ENCODE results near the gene OR5H1. TPM values are rescaled to one million over a fixed set of nuclear protein-coding genes. Genes with fewer than 3 reads are reported as not detected.

Gene OR5H1
- total RNA-seq, 1 donor = not detected

GRCh38 chr3:98166396-98166795 is 35.9 kb downstream of the OR5H1 start, which contains the start of gene OR5H15:
TSS of gene OR5H15 (plus strand) at chr3:98166696. CDS start at chr3:98168700, 2,004 bp downstream.
- Histone ChIP-seq H3K36me3 (ENCODE audit: insufficient read depth, low read length) (no peaks in the 10 kb centered on the region), H3K9me3 (ENCODE audit: low read depth, low read length) (no peaks in the 10 kb centered on the region), H2AFZ (ENCODE audit: low read length) (no peak within 1 kb of the TSS), H3K27ac (ENCODE audit: low read depth, low read length) (no peak within 1 kb of the TSS), H3K27me3 (ENCODE audit: insufficient read depth, low read length) (no peaks in the 10 kb centered on the region), H4K20me1 (ENCODE audit: insufficient read depth, low read length) (no peaks in the 10 kb centered on the region), H3K4me1 (ENCODE audit: insufficient read depth, low read length) (no peaks in the 10 kb centered on the region), H3K79me2 (ENCODE audit: insufficient read depth, low read length) (no peaks in the 10 kb centered on the region), H3K4me3 (ENCODE audit: insufficient read depth, low read length) (no peak within 1 kb of the TSS), H3K4me2 (ENCODE audit: insufficient read depth, low read length) (no peak within 1 kb of the TSS)
- DNase-seq (ENCODE audit: insufficient read length, low spot score, missing footprints) = no peak
- no peak for TF ChIP-seq CTCF (IDR thresholded peaks at IDR 0.05; ENCODE audit: extremely low read depth, low read depth, low read length)

- H3K9me3 ChIP-seq (ENCODE audit: low read depth, low read length) = no peaks in the 10 kb centered on the region
- no peak for DNase-seq (ENCODE audit: insufficient read length, low spot score, missing footprints)
- H3K27ac ChIP-seq (ENCODE audit: low read depth, low read length) = no peak overlapping the region
- no peak overlapping the region for H3K4me2 ChIP-seq (ENCODE audit: insufficient read depth, low read length)
- no peaks in the 10 kb centered on the region for H3K4me1 ChIP-seq (ENCODE audit: insufficient read depth, low read length)
- H2AFZ ChIP-seq (ENCODE audit: low read length) = no peak overlapping the region
- H3K36me3 ChIP-seq (ENCODE audit: insufficient read depth, low read length) = no peaks in the 10 kb centered on the region
- no peaks in the 10 kb centered on the region for H3K27me3 ChIP-seq (ENCODE audit: insufficient read depth, low read length)
- no peak overlapping the region for H3K4me3 ChIP-seq (ENCODE audit: insufficient read depth, low read length)
- no peaks in the 10 kb centered on the region for H4K20me1 ChIP-seq (ENCODE audit: insufficient read depth, low read length)
- no peak for TF ChIP-seq CTCF (IDR thresholded peaks at IDR 0.05; ENCODE audit: extremely low read depth, low read depth, low read length)
- H3K79me2 ChIP-seq (ENCODE audit: insufficient read depth, low read length) = no peaks in the 10 kb centered on the region
Measured at GRCh38 chr3:98171071-98171470, 40.5 kb downstream of the OR5H1 start.

- Histone ChIP-seq H3K27me3 (ENCODE audit: insufficient read depth, low read length) (no peaks in the 10 kb centered on the region), H3K4me2 (ENCODE audit: insufficient read depth, low read length) (no peak overlapping the region), H3K4me1 (ENCODE audit: insufficient read depth, low read length) (no peaks in the 10 kb centered on the region), H4K20me1 (ENCODE audit: insufficient read depth, low read length) (no peaks in the 10 kb centered on the region), H3K9me3 (ENCODE audit: low read depth, low read length) (no peaks in the 10 kb centered on the region), H3K4me3 (ENCODE audit: insufficient read depth, low read length) (no peak overlapping the region), H3K27ac (ENCODE audit: low read depth, low read length) (no peak overlapping the region), H2AFZ (ENCODE audit: low read length) (no peak overlapping the region), H3K79me2 (ENCODE audit: insufficient read depth, low read length) (no peaks in the 10 kb centered on the region), H3K36me3 (ENCODE audit: insufficient read depth, low read length) (no peaks in the 10 kb centered on the region)
- DNase-seq (ENCODE audit: insufficient read length, low spot score, missing footprints) = no peak
- TF ChIP-seq CTCF (IDR thresholded peaks at IDR 0.05; ENCODE audit: extremely low read depth, low read depth, low read length) = no peak
Measured at GRCh38 chr3:98172621-98173020, 42.1 kb downstream of the OR5H1 start.

DNA sequence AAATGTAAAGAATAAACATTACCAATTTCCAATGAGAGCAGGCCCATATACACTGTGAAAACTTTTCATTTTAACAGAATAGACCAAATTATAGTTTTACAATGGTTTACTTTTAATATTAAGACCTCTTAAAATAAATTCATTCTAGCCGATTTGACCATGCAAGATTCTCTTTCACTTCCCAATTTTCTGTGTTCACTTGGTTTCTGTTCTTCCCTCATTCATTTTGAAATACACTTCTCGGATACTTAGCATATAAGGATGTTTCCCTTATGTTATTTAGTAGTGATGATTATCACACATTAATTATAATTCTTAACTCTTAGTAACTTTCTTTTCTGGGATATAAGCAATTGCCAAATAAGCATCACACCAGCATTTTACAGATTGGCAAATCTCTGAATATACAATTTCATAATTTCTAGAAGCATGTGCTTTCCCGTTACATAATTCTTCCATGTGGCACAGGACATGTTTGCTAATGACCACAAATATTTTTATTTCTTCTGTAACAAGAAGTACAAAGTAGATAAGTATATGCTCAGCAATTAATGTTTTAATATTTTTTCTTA is 49.9 kb downstream of the OR5H1 start:
- no peak overlapping the region for H3K4me3 ChIP-seq (ENCODE audit: insufficient read depth, low read length)
- TF ChIP-seq CTCF (IDR thresholded peaks at IDR 0.05; ENCODE audit: extremely low read depth, low read depth, low read length) = no peak

More for the DNA sequence above, 49.9 kb downstream of the OR5H1 start:
- Histone ChIP-seq H4K20me1 (ENCODE audit: insufficient read depth, low read length) (no peaks in the 10 kb centered on the region), H3K36me3 (ENCODE audit: insufficient read depth, low read length) (no peaks in the 10 kb centered on the region), H3K27ac (ENCODE audit: low read depth, low read length) (no peak overlapping the region), H3K79me2 (ENCODE audit: insufficient read depth, low read length) (no peaks in the 10 kb centered on the region), H3K27me3 (ENCODE audit: insufficient read depth, low read length) (no peaks in the 10 kb centered on the region), H3K4me2 (ENCODE audit: insufficient read depth, low read length) (no peak overlapping the region), H3K4me1 (ENCODE audit: insufficient read depth, low read length) (no peaks in the 10 kb centered on the region), H3K9me3 (ENCODE audit: low read depth, low read length) (no peaks in the 10 kb centered on the region), H2AFZ (ENCODE audit: low read length) (no peak overlapping the region)
- DNase-seq (ENCODE audit: insufficient read length, low spot score, missing footprints) = no peak

Data from osteoblast (primary cell).